NCI-H345 (cell line): ENCODE results near the gene CFAP92.

ENCODE experiments used
- DNase-seq: peaks from one replicate; lab custom pipeline; 2025; lab: John Stamatoyannopoulos, UW

Gene CFAP92

DNA sequence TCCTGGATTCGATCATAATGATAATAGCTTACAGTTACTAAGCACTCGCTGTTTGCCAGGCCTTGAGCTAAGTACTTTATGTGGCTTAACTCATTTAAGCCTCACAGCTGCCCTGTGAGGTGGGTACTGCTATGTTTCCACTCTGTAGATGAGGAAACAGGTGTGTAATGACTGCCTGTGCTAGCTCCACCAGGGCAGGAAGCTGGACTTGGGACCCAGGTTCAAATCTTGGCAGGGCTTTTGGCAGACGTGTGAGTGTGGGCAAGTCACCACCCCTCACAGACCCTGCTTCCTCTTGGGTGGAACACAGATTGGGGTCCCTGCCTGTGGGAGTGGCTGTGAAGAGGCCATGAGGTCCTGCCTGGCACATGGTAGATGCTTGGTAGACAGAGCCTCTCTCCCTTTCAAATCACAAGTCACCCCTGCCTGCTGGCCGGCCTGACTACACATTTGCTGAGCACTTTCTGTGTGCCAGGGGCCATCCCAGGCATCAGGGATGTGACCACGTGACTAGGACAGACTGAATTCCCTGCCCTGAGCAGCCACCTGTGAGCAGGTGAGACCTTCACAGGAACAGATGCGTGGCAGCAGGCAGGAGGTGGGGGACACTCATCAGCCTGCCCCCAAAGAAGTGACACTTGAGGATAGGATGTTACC lies 10.9 kb upstream of the CFAP92 start:
- no peak for DNase-seq

DNA sequence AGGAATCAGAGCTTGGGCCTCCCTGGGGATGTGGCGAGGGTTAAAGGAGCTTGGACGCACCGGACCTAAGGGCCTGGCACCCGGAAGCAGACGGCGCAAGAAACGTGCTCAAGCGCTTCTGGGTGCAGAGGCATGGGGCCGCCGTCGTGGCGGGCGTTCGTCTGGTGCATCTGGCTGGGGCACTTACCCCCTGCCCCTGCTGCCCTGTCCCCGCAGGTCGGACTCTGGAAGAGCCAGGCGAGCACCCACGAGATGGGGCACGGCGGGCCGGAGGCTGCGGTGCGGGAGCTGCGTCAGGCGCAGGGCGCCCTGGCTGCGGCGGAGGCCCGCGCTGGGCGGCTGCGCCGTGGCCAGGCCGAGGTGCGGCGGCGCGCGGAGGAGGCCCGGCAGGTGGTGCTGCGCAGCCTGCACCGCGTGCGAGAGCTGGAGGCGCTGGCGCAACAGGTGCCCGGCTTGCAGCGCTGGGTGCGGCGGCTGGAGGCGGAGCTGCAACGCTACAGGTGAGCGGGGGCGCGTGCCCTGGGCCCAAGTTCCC lies 9.8 kb upstream of the CFAP92 start:
- DNase-seq: peak; percentile 64

DNA sequence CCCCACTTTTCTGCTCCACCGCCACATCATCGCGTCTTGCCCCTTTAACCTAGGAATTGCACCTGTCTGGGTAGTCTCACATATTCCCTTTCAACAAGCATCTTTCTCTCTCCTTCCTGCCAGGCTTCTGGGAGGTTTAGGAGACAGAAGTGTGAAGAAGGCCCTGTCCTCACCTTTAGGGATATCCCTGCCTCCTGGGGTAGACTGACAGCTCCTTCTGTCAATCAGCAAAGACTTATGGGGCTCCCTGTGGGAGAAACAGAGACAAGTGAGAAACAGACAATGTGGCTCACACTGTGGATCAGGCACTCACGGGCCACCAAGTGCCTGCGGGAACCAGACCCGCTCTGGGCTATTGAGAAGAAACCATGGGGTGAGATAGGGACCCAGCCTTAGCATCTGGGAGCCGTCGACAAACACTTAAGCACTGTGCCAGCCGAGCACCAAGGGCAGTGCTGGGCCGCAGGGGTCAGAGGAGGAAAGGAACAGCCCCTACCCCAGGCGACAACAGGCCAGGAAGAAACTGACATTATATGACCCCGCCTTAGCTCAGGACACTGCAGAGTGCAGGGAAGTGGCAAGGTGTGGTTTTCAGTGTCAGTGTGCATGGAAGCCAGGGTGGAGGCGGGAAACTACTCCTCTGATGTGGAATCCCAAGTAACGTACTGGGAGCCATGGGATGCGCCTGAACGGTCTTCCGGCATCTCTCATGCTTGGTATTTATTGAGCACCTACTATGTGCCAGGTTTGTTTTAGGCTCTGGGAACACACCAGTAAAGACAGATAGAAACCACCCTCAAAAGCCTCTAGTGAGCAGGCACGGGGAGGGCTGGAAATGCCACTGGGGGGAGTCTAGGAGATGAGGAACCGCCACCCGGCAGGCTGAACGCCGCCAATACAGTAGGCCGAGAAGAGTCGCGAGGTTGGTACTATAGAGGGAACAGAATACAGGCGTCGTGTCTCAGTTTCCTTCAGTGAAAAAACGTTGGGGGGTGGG lies 9.0 kb upstream of the CFAP92 start:
- no peak for DNase-seq

GRCh38 chr3:129001806-129002572 lies 8.1 kb upstream of the CFAP92 start:
- no peak for DNase-seq

- no peak for DNase-seq
These were observed 7.4 kb upstream of the CFAP92 start, which contains the start of gene EFCC1 for GRCh38 chr3:129001101-129001805. EFCC1 (plus strand) TSS chr3:129001304; CDS start chr3:129001629, 325 bp downstream.

DNA sequence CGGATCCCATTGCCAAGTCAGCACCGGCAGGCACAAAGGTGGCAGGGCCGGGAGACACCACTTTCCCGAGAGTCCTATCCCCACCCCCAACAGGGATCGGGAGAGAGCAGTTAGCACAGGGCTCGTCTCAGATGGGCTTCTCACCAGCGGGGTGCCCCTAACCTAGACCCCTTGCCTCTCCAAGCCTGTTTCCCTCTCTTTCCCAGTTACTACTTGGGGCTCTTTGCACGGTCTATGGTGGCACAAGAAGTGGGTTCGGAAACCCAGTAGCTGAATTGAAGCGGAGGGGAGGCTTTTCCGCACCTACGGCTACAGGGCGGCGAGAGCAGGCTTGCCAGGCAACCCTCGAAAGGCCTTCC lies 6.8 kb upstream of the CFAP92 start:
- no peak for DNase-seq

DNA sequence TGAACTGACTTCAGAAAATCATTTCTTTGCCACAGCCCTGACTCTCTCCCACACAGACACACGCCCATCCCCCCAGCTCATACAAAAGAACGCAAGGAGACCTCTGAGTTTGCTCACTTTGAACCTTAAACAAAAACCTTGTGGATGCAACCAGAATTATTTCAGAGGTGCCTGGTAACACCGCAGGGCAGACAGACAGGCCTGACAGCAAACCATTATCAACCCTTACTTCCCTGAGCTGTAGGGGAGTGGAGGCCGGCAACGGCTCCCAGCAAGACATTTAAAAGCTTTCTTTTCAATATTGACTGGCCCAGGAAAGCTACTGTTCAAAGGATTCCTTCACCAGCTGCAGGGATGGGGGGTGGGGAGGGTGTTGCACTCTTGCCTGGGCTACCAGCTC lies 5.2 kb upstream of the CFAP92 start:
- no peak for DNase-seq

- no peak for DNase-seq
These were observed 4.7 kb upstream of the CFAP92 start for GRCh38 chr3:128998561-128998960.

GRCh38 chr3:128997486-128998133 lies 3.7 kb upstream of the CFAP92 start:
- no peak for DNase-seq

- no peak for DNase-seq
These were observed 2.9 kb upstream of the CFAP92 start for GRCh38 chr3:128996726-128997125.

DNA sequence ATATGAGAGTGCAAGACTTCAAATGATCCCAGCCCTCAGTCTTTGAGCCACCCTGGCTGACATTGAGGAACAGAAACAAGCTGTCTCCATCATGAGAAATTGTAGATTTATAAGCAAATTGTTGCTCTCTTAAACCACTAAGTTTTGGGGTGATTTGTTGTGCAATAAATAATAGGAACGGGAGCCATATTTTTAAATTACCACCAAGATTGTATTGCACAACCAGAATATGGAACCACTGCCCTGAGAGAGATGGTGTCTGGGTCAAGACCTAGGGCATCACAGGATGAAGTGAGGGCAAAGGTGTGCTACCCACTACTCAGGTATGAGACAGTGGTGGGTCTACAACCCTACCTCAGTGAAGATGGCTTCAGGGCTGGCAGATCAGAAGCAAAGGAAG lies 2.3 kb upstream of the CFAP92 start:
- DNase-seq: no peak

DNA sequence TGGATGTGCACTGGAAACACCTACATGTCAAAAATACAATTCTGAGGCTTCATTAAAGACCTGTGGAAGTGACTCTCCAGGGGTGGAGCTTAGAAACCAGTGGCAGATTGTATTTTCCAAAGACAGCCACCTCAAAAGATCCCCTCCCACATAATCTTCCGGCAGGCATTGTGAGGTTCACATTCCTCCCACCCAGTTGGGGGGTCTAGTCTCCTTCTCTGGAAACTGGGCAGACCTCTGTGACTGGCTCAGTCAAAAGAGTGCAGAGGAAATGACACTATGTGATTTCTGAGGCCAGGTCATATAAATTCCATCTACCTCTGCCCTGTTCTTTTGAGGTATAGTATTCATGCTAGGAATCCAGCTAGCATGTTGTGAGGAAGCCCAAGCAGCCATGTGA lies 1.9 kb upstream of the CFAP92 start:
- DNase-seq: no peak

- DNase-seq: no peak
These were observed 988 bp upstream of the CFAP92 start for GRCh38 chr3:128994581-128995546.

DNA sequence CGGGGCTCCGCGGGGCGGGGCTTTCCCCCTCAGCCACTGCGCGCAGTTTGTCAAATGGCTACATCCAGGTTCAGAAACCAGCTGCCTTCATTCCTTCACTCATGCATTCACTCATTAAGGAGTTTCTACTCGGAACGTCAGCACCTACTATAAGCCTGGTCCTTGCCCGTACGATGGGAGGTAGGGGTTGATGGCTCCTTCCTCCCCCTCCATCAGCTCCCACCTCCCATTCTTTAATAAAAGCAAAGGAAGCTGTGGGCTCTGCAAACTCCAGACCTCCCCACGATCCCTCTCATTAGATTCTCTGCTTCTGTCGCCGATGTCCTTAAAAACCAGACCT lies 267 bp upstream of the CFAP92 start:
- no peak for DNase-seq

GRCh38 chr3:128992926-128993460 lies 883 bp downstream of the CFAP92 start:
- no peak for DNase-seq

- DNase-seq: no peak
These were observed 2.5 kb downstream of the CFAP92 start for GRCh38 chr3:128991355-128991895.

DNA sequence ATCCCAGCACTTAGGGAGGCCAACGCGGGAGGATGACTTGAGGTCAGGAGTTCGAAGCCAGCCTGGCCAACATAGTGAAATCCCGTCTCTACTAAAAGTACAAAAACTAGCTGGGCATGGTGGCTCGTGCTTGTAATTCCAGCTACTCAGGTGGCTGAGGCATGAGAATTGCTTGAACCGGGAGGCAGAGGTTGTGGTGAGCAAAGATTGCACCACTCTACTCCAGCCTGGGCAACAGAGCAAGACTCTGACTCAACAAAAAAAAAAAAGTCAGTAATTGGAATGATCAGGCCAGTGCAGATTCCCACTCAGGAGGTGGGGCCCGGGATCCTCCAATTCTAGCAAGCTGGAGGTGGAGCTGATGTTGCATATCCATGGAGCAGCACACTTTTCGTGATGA lies 5.6 kb downstream of the CFAP92 start:
- DNase-seq: no peak

GRCh38 chr3:128987302-128988100 lies 6.4 kb downstream of the CFAP92 start:
- no peak for DNase-seq

DNA sequence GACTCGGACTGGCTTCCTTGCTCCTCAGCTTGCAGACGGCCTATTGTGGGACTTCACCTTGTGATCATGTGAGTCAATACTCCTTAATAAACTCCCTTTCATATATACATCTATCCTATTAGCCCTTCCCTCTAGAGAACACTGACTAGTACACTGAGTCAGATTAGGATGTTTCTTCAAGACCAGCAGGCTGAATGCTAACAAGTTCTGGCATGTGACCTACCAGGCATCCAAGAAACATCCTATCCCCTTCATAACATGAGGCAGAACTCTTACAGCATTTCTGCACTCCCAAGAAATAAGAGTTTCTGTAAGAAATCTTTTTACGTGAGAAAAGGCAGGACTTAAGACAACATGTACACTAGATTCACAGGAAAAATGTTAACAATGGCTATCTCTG lies 9.3 kb downstream of the CFAP92 start:
- DNase-seq: no peak
